ENCODE data around the gene JOSD2.

The JOSD2 gene

DNA sequence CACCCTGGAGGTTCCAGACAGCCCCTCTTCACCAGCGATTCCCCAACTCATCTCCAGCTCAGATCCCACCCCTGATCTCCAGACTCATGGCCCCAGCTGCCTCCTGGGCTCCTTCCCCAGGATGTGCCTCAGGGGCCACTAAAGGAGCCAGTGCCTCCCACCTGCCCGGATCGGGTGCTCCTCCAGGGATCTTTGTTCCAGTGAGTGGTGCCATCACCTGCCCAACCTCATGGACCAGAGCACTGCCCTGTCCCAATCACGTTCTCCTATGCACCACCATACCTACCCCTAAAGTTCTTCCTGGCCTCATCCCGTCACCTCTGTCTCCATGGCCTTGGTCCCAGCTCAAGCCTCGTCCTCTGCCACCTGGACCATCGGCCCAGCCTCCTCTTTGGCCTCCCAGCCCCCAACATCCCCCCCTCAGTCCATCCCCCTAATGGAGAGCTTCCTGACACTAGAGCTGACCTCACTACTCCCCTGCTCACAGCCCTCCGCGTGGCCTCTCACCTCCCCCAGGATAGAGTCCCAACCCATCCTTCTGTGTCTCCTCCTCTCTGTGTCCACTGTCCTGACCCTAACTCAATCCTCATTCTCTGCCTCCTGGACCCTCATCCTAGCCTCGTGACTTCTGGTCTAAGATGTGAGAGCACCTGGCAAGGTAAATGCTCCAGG is 25.6 kb downstream of the JOSD2 start:
- no peak overlapping the region for H3K9ac ChIP-seq
- TF ChIP-seq, protein P1, sequence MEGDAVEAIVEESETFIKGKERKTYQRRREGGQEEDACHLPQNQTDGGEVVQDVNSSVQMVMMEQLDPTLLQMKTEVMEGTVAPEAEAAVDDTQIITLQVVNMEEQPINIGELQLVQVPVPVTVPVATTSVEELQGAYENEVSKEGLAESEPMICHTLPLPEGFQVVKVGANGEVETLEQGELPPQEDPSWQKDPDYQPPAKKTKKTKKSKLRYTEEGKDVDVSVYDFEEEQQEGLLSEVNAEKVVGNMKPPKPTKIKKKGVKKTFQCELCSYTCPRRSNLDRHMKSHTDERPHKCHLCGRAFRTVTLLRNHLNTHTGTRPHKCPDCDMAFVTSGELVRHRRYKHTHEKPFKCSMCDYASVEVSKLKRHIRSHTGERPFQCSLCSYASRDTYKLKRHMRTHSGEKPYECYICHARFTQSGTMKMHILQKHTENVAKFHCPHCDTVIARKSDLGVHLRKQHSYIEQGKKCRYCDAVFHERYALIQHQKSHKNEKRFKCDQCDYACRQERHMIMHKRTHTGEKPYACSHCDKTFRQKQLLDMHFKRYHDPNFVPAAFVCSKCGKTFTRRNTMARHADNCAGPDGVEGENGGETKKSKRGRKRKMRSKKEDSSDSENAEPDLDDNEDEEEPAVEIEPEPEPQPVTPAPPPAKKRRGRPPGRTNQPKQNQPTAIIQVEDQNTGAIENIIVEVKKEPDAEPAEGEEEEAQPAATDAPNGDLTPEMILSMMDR (IDR thresholded peaks at IDR 0.05) = no peak
- H2AFZ ChIP-seq = no peak overlapping the region
- H3K9me3 ChIP-seq (ENCODE audit: control insufficient read depth, low read length) = peaks cover 5% of the 10 kb centered on the region
- no peak overlapping the region for H3K4me3 ChIP-seq (ENCODE audit: low read depth, low read length)
- H3K4me1 ChIP-seq = peaks cover 3% of the 10 kb centered on the region
- H3K27me3 ChIP-seq (ENCODE audit: control insufficient read depth, insufficient read depth, low read length) = peaks cover 6% of the 10 kb centered on the region
- H3K27ac ChIP-seq = no peak overlapping the region
- no peaks in the 10 kb centered on the region for H3K36me3 ChIP-seq (ENCODE audit: control insufficient read depth, insufficient read depth, low read length)
- peaks cover 5% of the 10 kb centered on the region for H3K79me2 ChIP-seq
- H3K4me2 ChIP-seq (ENCODE audit: low read length) = no peak overlapping the region

DNA sequence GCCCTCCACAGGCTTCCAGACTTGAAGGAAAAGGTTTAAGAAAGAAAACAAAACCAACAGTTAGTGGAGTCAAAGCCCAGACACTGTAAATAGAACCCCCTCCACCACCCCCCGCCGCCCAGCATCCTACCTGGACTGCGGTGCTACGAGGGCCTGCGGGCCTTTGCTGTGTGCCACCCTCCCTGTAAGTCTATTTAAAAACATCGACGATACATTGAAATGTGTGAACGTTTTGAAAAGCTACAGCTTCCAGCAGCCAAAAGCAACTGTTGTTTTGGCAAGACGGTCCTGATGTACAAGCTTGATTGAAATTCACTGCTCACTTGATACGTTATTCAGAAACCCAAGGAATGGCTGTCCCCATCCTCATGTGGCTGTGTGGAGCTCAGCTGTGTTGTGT is 28.1 kb downstream of the JOSD2 start:
- peaks cover 6% of the 10 kb centered on the region for H3K4me1 ChIP-seq
- peaks cover 6% of the 10 kb centered on the region for H3K27me3 ChIP-seq (ENCODE audit: control insufficient read depth, insufficient read depth, low read length)
- H3K79me2 ChIP-seq = peaks cover 21% of the 10 kb centered on the region
- no peak overlapping the region for H3K27ac ChIP-seq
- peaks cover 5% of the 10 kb centered on the region for H3K9me3 ChIP-seq (ENCODE audit: control insufficient read depth, low read length)
- H2AFZ ChIP-seq = no peak overlapping the region
- no peak overlapping the region for H3K4me3 ChIP-seq (ENCODE audit: low read depth, low read length)
- no peak overlapping the region for H3K4me2 ChIP-seq (ENCODE audit: low read length)
- H3K36me3 ChIP-seq (ENCODE audit: control insufficient read depth, insufficient read depth, low read length) = no peaks in the 10 kb centered on the region
- TF ChIP-seq, protein P1 (IDR thresholded peaks at IDR 0.05) = no peak
- no peak overlapping the region for H3K9ac ChIP-seq

DNA sequence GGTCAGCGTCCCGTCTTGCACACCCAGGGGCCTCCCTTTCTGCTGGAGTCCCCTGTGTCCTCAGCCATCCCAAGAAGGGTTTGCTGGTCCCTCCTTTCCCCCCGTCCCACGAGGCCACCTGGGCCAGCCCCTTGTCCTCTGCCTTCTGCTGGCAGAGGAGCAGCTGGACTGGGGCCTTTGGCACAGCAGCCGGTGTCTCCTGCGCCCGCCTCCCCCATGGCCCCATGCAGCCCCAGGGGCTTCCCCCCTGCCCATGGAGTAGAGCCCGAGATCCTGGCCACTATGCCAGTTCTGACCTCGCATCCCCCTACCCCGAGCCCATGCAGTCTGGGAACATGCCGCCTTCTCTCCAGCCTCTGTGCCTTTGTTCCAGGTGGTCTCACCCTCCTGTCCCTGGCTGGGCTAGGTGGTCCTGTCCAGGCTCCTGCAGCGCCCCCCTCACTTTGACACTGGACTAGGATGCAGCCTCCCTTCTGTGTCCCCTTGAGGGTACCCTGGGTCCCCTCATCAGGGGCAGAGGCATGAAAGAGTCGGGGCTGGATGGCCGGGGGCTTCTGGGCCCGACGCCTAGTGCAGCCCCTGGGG is 28.6 kb downstream of the JOSD2 start:
- Histone ChIP-seq H3K36me3 (ENCODE audit: control insufficient read depth, insufficient read depth, low read length) (no peaks in the 10 kb centered on the region), H3K4me2 (ENCODE audit: low read length) (no peak overlapping the region), H3K27me3 (ENCODE audit: control insufficient read depth, insufficient read depth, low read length) (peaks cover 6% of the 10 kb centered on the region), H3K9me3 (ENCODE audit: control insufficient read depth, low read length) (peaks cover 5% of the 10 kb centered on the region), H3K79me2 (peaks cover 27% of the 10 kb centered on the region), H3K27ac (no peak overlapping the region), H3K4me1 (peaks cover 11% of the 10 kb centered on the region), H2AFZ (no peak overlapping the region), H3K9ac (no peak overlapping the region), H3K4me3 (ENCODE audit: low read depth, low read length) (no peak overlapping the region)
- TF ChIP-seq, protein P1 (IDR thresholded peaks at IDR 0.05) = no peak

DNA sequence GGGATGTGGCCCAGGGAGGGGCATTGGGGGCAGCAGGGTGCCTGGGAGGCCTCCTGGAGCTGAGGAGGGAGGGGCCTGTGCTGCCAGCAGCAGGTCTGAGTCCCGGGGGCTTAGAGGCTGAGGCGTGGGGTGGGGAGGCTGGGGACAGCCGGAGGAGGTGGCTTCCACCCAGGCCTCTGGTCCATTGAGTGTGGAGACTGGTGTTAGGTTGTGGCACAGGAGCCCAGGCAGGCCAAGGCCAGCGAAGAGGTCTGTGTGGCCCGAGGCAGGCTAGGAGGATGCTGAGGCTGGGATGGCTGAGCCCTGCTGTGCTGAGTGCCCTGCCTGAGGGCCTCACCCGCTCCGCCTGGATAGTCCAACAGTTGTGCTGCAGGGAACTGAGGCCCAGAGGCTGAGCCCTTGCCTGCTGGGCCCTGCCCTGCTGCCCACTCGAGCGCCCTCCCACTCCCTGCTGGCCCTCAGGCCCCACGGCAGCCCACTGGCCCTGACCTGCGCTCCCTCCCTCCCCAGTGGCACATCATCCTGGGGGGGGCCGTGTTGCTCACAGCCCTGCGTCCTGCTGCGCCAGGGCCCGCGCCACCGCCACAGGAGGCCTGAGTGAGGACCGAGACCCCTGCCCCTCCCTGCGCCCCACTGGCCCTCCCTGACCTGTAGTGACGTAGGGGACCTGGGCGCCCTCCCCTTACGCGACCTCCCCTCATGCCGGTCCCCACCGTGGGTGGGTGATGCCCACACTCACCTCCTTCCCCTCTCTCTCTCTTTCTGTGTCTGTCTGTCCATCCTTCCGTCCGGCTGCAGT is 29.4 kb downstream of the JOSD2 start:
- Histone ChIP-seq H3K27ac (no peak overlapping the region), H3K9ac (no peak overlapping the region), H3K4me2 (ENCODE audit: low read length) (no peak overlapping the region), H3K79me2 (peaks cover 25% of the 10 kb centered on the region), H2AFZ (no peak overlapping the region), H3K4me3 (ENCODE audit: low read depth, low read length) (no peak overlapping the region), H3K4me1 (peaks cover 14% of the 10 kb centered on the region), H3K9me3 (ENCODE audit: control insufficient read depth, low read length) (peaks cover 1% of the 10 kb centered on the region), H3K36me3 (ENCODE audit: control insufficient read depth, insufficient read depth, low read length) (no peaks in the 10 kb centered on the region), H3K27me3 (ENCODE audit: control insufficient read depth, insufficient read depth, low read length) (peaks cover 3% of the 10 kb centered on the region)
- TF ChIP-seq, protein P1 (IDR thresholded peaks at IDR 0.05) = no peak

Data from parathyroid adenoma (tissue), 2 donors.